Lung (tissue), 12 donors: ENCODE measurements around the gene PRADC1. TPM values are rescaled to one million over a fixed set of nuclear protein-coding genes. Genes with fewer than 3 reads are reported as not detected.

Experiments used
- ATAC-seq: fragments of 200-7000 bp; cut with Tn5 transposase; one replicate; pipeline ENCODE4 v1.9.1; 2020; ENCODE audit warnings: moderate number of reproducible peaks; ENCODE audit not compliant: insufficient read depth, low FRiP score
- DNase-seq, 3 donors: peaks; one replicate each; pipeline ENCODE4 v3.0.0-alpha.2; 2013 to 2017
- H3K27ac ChIP-seq, 2 donors: one replicate each; pipeline ENCODE4 v1.5.1; 2013; ENCODE audit warnings: mild to moderate bottlenecking in 2 of 2, moderate library complexity in 2 of 2, control low read depth in 1 of 2, inconsistent platforms in 1 of 2, low read depth in 1 of 2, low read length in 1 of 2
- H3K27me3 ChIP-seq, 3 donors: one replicate each; pipeline ENCODE4 v1.5.1; 2013; ENCODE audit warnings: low read length in 2 of 3; ENCODE audit not compliant: control insufficient read depth in 3 of 3, insufficient read depth in 3 of 3
- H3K36me3 ChIP-seq, 4 donors: one replicate each; pipeline ENCODE4 v1.5.1; 2013; ENCODE audit warnings: low read length in 4 of 4, mild to moderate bottlenecking in 1 of 4, moderate library complexity in 1 of 4; ENCODE audit not compliant: control insufficient read depth in 4 of 4, insufficient read depth in 4 of 4
- H3K4me1 ChIP-seq, 5 donors: one replicate each; pipeline ENCODE4 v1.5.1; 2013; ENCODE audit warnings: low read length in 5 of 5, mild to moderate bottlenecking in 2 of 5, moderate library complexity in 1 of 5; ENCODE audit not compliant: control insufficient read depth in 5 of 5, insufficient read depth in 5 of 5
- H3K4me3 ChIP-seq: one replicate; pipeline ENCODE4 v1.5.1; 2013; ENCODE audit warnings: mild to moderate bottlenecking, control low read depth, moderate library complexity
- H3K9ac ChIP-seq, 2 donors: one replicate each; pipeline ENCODE4 v1.5.1; 2013; ENCODE audit warnings: low read length in 2 of 2, control low read depth in 1 of 2; ENCODE audit not compliant: insufficient read depth in 1 of 2
- H3K9me3 ChIP-seq, 4 donors: one replicate each; pipeline ENCODE4 v1.5.1; 2013; ENCODE audit warnings: low read length in 3 of 4, mild to moderate bottlenecking in 1 of 4, moderate library complexity in 1 of 4; ENCODE audit not compliant: control insufficient read depth in 4 of 4, insufficient read depth in 3 of 4
- CTCF ChIP-seq: IDR thresholded peaks from 2 replicates; pipeline ENCODE4 v1.5.1; 2012; ENCODE audit warnings: mild to moderate bottlenecking; ENCODE audit errors: control extremely low read depth, extremely low read depth
- WGBS, 2 donors: extraction: QIAGEN DNeasy Blood & Tissue Kit; methylation state at CpG; one replicate each; pipeline ENCODE4 v1.1.7; 2013; 5-methylcytosine and 5-hydroxymethylcytosine counted together
- polyA plus RNA-seq, 2 donors: library from polyadenylated mRNA; stranded (reverse); fragments of 200-250 nt; gene quantifications; one replicate each; pipeline ENCODE4 v1.2.1, GENCODE V29; 2013
- total RNA-seq, 2 donors: library from RNA; depleted of rRNA in 1 of 2; stranded (reverse); fragments of >200 nt in 1 of 2; gene quantifications; one replicate each; pipeline ENCODE4 v1.2.1, GENCODE V29; 2014 to 2021
- donor health status: control.
- donor health status: control.
- donor health status: Bipolar disorder and iron deficiency.
- donor health status: healthy.
- donor health status: DM: yes; HTN: yes; CAD: no.

The PRADC1 gene
- total and polyA plus RNA-seq, 4 donors, result 4.4 to 20.7 (median 18.7) TPM

DNA sequence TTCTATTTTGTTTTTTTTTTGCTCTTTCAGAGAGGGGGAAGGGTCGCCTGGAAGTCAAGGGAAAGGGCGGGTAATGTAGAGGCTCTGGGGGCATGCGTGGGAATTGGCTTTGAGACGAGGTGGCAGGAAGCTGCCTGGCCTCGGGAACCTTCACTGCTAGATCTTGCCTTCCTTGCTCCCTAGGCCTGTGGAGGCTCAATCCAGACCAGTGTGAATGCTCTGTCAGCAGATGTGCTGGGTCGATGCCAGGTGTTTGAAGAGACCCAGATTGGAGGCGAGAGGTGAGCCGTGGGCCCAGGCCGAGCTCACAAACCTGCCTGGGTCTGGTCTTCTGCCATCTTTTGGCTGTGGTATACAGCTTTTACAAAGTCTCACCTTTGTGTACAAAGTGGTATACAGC lies 16.6 kb upstream of the PRADC1 start:
- no peak for DNase-seq
- 87 to 88% methylated on average over 9 of the region's 9 CpGs for WGBS, 2 donors
- H3K27me3 ChIP-seq, result no peaks in the 10 kb centered on the region
- no peak overlapping the region for H3K9ac ChIP-seq
- no peak overlapping the region for H3K4me3 ChIP-seq
- no peak overlapping the region for H3K27ac ChIP-seq
- peaks cover 62 to 84% (median 72%) of the 10 kb centered on the region in 4 donors for H3K36me3 ChIP-seq
- H3K4me1 ChIP-seq, result no peaks in the 10 kb centered on the region
- no peak for ATAC-seq
- no peak for TF ChIP-seq CTCF
- H3K9me3 ChIP-seq, result no peaks in the 10 kb centered on the region

GRCh38 chr2:73246850-73247249 lies 13.8 kb upstream of the PRADC1 start:
- peaks cover 54 to 83% (median 66%) of the 10 kb centered on the region in 4 donors for H3K36me3 ChIP-seq
- no peak for TF ChIP-seq CTCF

GRCh38 chr2:73244580-73244979 lies 11.5 kb upstream of the PRADC1 start:
- no peak for DNase-seq
- no peak for TF ChIP-seq CTCF
- no peak for ATAC-seq
- Histone ChIP-seq H3K4me1 (peaks cover 0 to 7% (median 0%) of the 10 kb centered on the region in 5 donors), H3K4me3 (no peak overlapping the region), H3K9me3 (no peaks in the 10 kb centered on the region), H3K27ac (no peak overlapping the region), H3K9ac (no peak overlapping the region), H3K36me3 (peaks cover 43 to 76% (median 58%) of the 10 kb centered on the region in 4 donors), H3K27me3 (no peaks in the 10 kb centered on the region)
- whole genome bisulfite sequencing, 2 donors, result 90 to 92% methylated on average over 3 of the region's 3 CpGs

More at GRCh38 chr2:73246850-73247249, 13.8 kb upstream of the PRADC1 start:
- Histone ChIP-seq H3K27ac (no peak overlapping the region), H3K9ac (no peak overlapping the region), H3K27me3 (no peaks in the 10 kb centered on the region), H3K4me1 (peaks cover 0 to 7% (median 0%) of the 10 kb centered on the region in 5 donors), H3K4me3 (no peak overlapping the region), H3K9me3 (no peaks in the 10 kb centered on the region)
- DNase-seq (no peak), ATAC-seq (no peak)
- 73 to 84% methylated on average over 3 of the region's 3 CpGs for WGBS, 2 donors
